Measurements from ENCODE around the gene NBEA.

The NBEA gene

GRCh38 chr13:35518337-35518946, 576.4 kb downstream of the NBEA start:
- no peak for DNase-seq

GRCh38 chr13:35524171-35524570, 582.1 kb downstream of the NBEA start:
- peak; percentile 84 for DNase-seq

- DNase-seq, result no peak
These were observed 584.5 kb downstream of the NBEA start for GRCh38 chr13:35526577-35526976.

- DNase-seq, result no peak
These were observed 585.4 kb downstream of the NBEA start for GRCh38 chr13:35527451-35527850.

GRCh38 chr13:35530147-35530546, 588.1 kb downstream of the NBEA start:
- DNase-seq, result peak; percentile 89

GRCh38 chr13:35530581-35530980, 588.5 kb downstream of the NBEA start:
- peak; percentile 50 for DNase-seq

- DNase-seq, result peak; percentile 94
These were observed 589.5 kb downstream of the NBEA start for GRCh38 chr13:35531526-35531925.

GRCh38 chr13:35534343-35534742, 592.3 kb downstream of the NBEA start:
- DNase-seq, result peak; percentile 55

- no peak for DNase-seq
These were observed 606.7 kb downstream of the NBEA start for GRCh38 chr13:35548790-35549189.

GRCh38 chr13:35549481-35549880, 607.4 kb downstream of the NBEA start:
- peak; percentile 23 for DNase-seq

- no peak for DNase-seq
These were observed 610.2 kb downstream of the NBEA start for GRCh38 chr13:35552172-35552844.

GRCh38 chr13:35554972-35555623, 613.0 kb downstream of the NBEA start:
- DNase-seq, result no peak

- no peak for DNase-seq
These were observed 615.4 kb downstream of the NBEA start for GRCh38 chr13:35557475-35557874.

GRCh38 chr13:35561540-35561939, 619.5 kb downstream of the NBEA start:
- no peak for DNase-seq

- no peak for DNase-seq
These were observed 623.2 kb downstream of the NBEA start for GRCh38 chr13:35565273-35565672.

GRCh38 chr13:35566340-35566739, 624.3 kb downstream of the NBEA start:
- DNase-seq, result no peak

- peak; percentile 79 for DNase-seq
These were observed 625.4 kb downstream of the NBEA start for GRCh38 chr13:35567406-35567980.

GRCh38 chr13:35573639-35574038, 631.6 kb downstream of the NBEA start:
- DNase-seq, result no peak

- DNase-seq, result peak; percentile 75
These were observed 650.4 kb downstream of the NBEA start for GRCh38 chr13:35592457-35592856.

- DNase-seq, result peak; percentile 18
These were observed 651.6 kb downstream of the NBEA start for GRCh38 chr13:35593651-35594050.

GRCh38 chr13:35594096-35594495, 652.0 kb downstream of the NBEA start:
- no peak for DNase-seq

GRCh38 chr13:35595181-35595580, 653.1 kb downstream of the NBEA start:
- DNase-seq, result peak; percentile 35

- DNase-seq, result no peak
These were observed 654.4 kb downstream of the NBEA start for GRCh38 chr13:35596321-35597030.

Data from NCI-H82 (cell line).